BLaER1 treated with 17β-estradiol and CSF1 and Interleukin-3, amounts not matched to agents 10 nM and 100 nM (cell line): ENCODE measurements around the gene ALG14.

Source experiments
- H3K27ac ChIP-seq, 11 experiments: shearing (Covaris generic); formaldehyde crosslinking; 2 replicates each; pipeline ENCODE4 v1.8.1; 2022
- H3K27me3 ChIP-seq, 11 experiments: shearing (Covaris generic); formaldehyde crosslinking; 2 replicates each; pipeline ENCODE4 v1.8.1; 2022
- H3K36me3 ChIP-seq, 11 experiments: shearing (Covaris generic); formaldehyde crosslinking; 2 replicates each; pipeline ENCODE4 v1.8.1; 2022
- H3K4me1 ChIP-seq, 10 experiments: shearing (Covaris generic); formaldehyde crosslinking; 2 replicates each; pipeline ENCODE4 v1.8.1; 2022
- H3K4me2 ChIP-seq, 11 experiments: shearing (Covaris generic); formaldehyde crosslinking; 2 replicates each; pipeline ENCODE4 v1.8.1; 2022
- H3K4me3 ChIP-seq, 10 experiments: shearing (Covaris generic); formaldehyde crosslinking; 2 replicates each; pipeline ENCODE4 v1.8.1; 2022
- H3K9ac ChIP-seq, 11 experiments: shearing (Covaris generic); formaldehyde crosslinking; 2 replicates each; pipeline ENCODE4 v1.8.1; 2022
- H3K9me3 ChIP-seq, 11 experiments: shearing (Covaris generic); formaldehyde crosslinking; replicated peaks in 1 of 11; 2 replicates each; pipeline ENCODE4 v1.8.1; 2022
- H4K20me1 ChIP-seq, 11 experiments: shearing (Covaris generic); formaldehyde crosslinking; 2 replicates each; pipeline ENCODE4 v1.8.1; 2022
- Cebpa-rat ChIP-seq, 11 experiments: shearing (Covaris generic); IDR thresholded peaks; 2 replicates each; pipeline ENCODE4 v1.8.1; 2022

The ALG14 gene

DNA sequence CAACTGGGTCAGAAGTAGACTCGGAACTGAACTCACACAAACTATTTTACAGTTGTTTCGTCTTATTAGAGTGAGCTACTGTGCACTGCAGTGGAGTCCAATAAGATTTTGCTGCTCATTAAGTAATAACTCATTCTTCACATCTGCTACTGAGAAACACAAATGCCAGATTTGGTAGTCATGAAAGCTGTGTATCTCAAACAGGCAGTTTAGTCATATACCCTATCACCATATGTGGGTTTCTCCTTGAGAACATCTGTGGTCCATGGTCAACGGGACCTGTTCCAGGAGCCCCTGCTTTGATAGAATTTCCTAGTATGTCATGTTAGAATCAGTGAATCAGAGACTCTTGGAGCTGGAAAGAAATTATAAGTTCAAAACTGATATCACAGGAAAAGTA lies 60.4 kb downstream of the ALG14 start:
- Histone ChIP-seq H3K9ac (no peak overlapping the region), H3K36me3 (no peaks in the 10 kb centered on the region; a peak in 1 of 22 replicates), H3K4me1 (no peaks in the 10 kb centered on the region), H3K4me3 (no peak overlapping the region), H3K9me3 (no peaks in the 10 kb centered on the region), H3K27ac (no peak overlapping the region), H3K4me2 (no peak overlapping the region), H4K20me1 (no peaks in the 10 kb centered on the region), H3K27me3 (no peaks in the 10 kb centered on the region)
- TF ChIP-seq Cebpa-rat (IDR thresholded peaks at IDR 0.05): no peak

- H3K27ac ChIP-seq: no peak overlapping the region
- no peaks in the 10 kb centered on the region for H3K27me3 ChIP-seq
- no peak overlapping the region for H3K4me2 ChIP-seq
- TF ChIP-seq Cebpa-rat (IDR thresholded peaks at IDR 0.05): no peak
- peaks cover 0 to 4% (median 0%) of the 10 kb centered on the region in 10 experiments; a peak in 1 of 20 replicates for H3K4me1 ChIP-seq
- no peak overlapping the region for H3K9ac ChIP-seq
- H3K36me3 ChIP-seq: no peaks in the 10 kb centered on the region; a peak in 1 of 22 replicates
- H3K4me3 ChIP-seq: no peak overlapping the region
- H3K9me3 ChIP-seq: no peaks in the 10 kb centered on the region
- no peaks in the 10 kb centered on the region for H4K20me1 ChIP-seq
These were observed 62.6 kb downstream of the ALG14 start for GRCh38 chr1:95010158-95010557.

GRCh38 chr1:95007687-95008086 lies 65.1 kb downstream of the ALG14 start:
- Histone ChIP-seq H3K9me3 (no peaks in the 10 kb centered on the region), H3K36me3 (no peaks in the 10 kb centered on the region; a peak in 1 of 22 replicates), H3K4me2 (no peak overlapping the region), H3K4me3 (no peak overlapping the region), H3K4me1 (peaks cover 0 to 4% (median 0%) of the 10 kb centered on the region in 10 experiments; a peak in 1 of 20 replicates), H3K27me3 (no peaks in the 10 kb centered on the region), H3K9ac (no peak overlapping the region), H4K20me1 (no peaks in the 10 kb centered on the region), H3K27ac (no peak overlapping the region)
- no peak for TF ChIP-seq Cebpa-rat (IDR thresholded peaks at IDR 0.05)

- Histone ChIP-seq H3K9ac (no peak overlapping the region), H3K4me2 (no peak overlapping the region), H3K4me3 (no peak overlapping the region), H3K27ac (no peak overlapping the region), H3K36me3 (no peaks in the 10 kb centered on the region), H3K9me3 (no peaks in the 10 kb centered on the region), H4K20me1 (no peaks in the 10 kb centered on the region), H3K27me3 (no peaks in the 10 kb centered on the region), H3K4me1 (peaks cover 0 to 4% (median 0%) of the 10 kb centered on the region in 10 experiments; a peak in 1 of 20 replicates)
- TF ChIP-seq Cebpa-rat (IDR thresholded peaks at IDR 0.05): no peak
These were observed 66.1 kb downstream of the ALG14 start for GRCh38 chr1:95006681-95007080.

DNA sequence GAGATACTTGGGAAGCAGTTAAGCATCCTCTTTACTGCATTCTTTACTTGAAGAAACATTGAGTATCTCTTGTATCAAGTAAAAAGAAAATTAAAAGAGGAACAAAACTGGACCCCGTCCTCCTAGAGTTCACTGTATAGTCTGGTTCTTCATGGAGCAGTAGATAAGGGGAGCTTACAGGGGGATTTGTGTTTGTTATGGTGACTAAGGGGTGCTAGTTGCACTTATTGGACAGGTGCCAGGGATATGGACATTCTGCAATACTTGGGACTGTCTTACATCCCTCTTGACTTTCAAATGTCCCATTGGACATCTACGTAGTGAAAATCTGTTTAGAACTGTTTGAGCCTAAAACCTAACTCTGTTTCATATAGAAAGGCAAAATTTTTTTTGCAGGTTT lies 67.2 kb downstream of the ALG14 start:
- Histone ChIP-seq H3K36me3 (no peaks in the 10 kb centered on the region), H3K9ac (no peak overlapping the region), H3K27ac (no peak overlapping the region), H3K4me3 (no peak overlapping the region), H4K20me1 (no peaks in the 10 kb centered on the region), H3K4me1 (peaks cover 0 to 4% (median 0%) of the 10 kb centered on the region in 10 experiments; a peak in 1 of 20 replicates), H3K9me3 (no peaks in the 10 kb centered on the region), H3K27me3 (no peaks in the 10 kb centered on the region), H3K4me2 (no peak overlapping the region)
- no peak for TF ChIP-seq Cebpa-rat (IDR thresholded peaks at IDR 0.05)

DNA sequence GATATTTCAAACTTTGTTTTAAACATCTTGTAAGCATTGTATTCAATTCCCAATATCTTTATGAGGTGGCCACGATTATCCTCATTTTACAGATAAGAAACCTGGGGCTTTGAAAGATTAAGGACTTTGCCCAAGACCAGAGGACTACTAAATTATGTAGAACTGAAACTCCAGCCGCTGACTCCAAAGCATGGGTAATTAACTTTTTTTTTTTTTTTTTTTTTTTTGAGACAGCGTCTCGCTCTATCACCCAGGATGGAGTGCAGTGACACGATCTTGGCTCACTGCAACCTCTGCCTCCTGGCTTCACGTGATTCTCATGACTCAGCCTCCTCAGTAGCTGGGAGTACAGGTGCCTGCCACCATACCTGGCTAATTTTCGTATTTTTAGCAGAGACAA lies 68.7 kb downstream of the ALG14 start:
- Histone ChIP-seq H3K27me3 (no peaks in the 10 kb centered on the region), H3K4me3 (no peak overlapping the region), H3K27ac (no peak overlapping the region), H4K20me1 (no peaks in the 10 kb centered on the region), H3K36me3 (no peaks in the 10 kb centered on the region), H3K9ac (no peak overlapping the region), H3K4me2 (no peak overlapping the region), H3K9me3 (no peaks in the 10 kb centered on the region), H3K4me1 (peaks cover 0 to 4% (median 0%) of the 10 kb centered on the region in 10 experiments; a peak in 1 of 20 replicates)
- TF ChIP-seq Cebpa-rat (IDR thresholded peaks at IDR 0.05): no peak

DNA sequence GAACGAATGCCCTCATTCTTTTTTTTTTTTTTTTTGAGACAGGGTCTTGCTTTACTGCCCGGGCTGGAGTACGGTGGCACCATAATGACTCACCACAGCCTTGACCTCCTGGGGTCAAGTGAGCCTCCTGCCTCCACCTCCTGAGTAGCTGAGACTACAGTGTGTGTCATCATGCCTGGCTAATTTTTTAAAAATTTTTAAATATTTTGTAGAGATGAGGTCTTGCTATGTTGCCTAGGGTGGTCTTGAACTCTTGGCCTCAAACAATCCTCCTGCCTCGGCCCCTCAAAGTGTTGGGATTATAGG lies 69.4 kb downstream of the ALG14 start:
- no peak overlapping the region for H3K9ac ChIP-seq
- H3K27me3 ChIP-seq: no peaks in the 10 kb centered on the region
- TF ChIP-seq Cebpa-rat (IDR thresholded peaks at IDR 0.05): no peak
- no peaks in the 10 kb centered on the region for H3K36me3 ChIP-seq
- H3K4me3 ChIP-seq: no peak overlapping the region
- H3K27ac ChIP-seq: no peak overlapping the region
- H3K4me1 ChIP-seq: peaks cover 0 to 4% (median 0%) of the 10 kb centered on the region in 10 experiments; a peak in 1 of 20 replicates
- H3K4me2 ChIP-seq: no peak overlapping the region
- H4K20me1 ChIP-seq: no peaks in the 10 kb centered on the region
- H3K9me3 ChIP-seq: no peaks in the 10 kb centered on the region

DNA sequence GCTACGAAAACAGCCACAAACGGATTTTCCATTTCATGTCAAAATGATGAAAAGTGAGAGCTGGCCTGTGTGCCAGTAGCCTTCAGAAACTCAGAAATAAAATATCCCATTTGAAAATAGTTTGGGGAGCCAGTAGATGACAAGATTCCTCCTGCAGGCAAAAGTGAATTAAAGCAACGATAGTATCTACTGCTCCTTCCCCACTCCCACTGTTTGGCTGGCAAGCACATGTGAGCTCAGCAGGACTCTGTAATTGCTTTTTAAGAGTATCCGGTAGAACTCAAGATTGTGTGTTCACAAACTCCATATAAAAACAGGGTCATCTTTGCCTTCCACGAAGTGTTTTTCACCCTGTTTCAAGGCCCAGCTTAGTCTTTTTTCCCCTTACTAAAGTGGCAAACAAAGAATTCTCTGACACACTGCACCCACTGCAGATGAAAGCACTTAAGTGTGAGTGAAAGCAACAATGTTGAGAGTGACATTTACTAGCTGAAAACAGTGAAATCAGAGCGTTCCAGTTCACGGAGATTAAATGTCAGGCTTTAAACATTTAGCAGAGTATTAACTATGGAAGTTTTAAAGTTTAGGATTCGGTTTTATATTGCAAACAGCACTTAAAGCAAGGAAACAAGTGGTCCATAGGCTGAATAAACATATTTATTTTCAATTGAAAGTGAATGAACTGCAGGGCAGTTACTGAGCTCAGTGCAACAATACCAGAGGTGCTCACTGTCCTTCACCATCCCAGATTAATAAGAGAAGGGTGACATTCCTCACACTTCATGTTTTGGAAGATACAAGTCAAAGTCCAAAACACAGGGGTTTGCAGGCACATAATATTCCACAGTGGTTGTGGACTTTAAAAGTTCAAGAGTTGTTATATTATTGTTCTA lies 70.0 kb downstream of the ALG14 start:
- peaks cover 0 to 4% (median 0%) of the 10 kb centered on the region in 10 experiments; a peak in 1 of 20 replicates for H3K4me1 ChIP-seq
- H3K4me2 ChIP-seq: no peak overlapping the region
- TF ChIP-seq Cebpa-rat (IDR thresholded peaks at IDR 0.05): no peak
- H3K9me3 ChIP-seq: no peaks in the 10 kb centered on the region
- no peak overlapping the region for H3K9ac ChIP-seq
- H3K27ac ChIP-seq: no peak overlapping the region
- no peak overlapping the region for H3K4me3 ChIP-seq
- H3K27me3 ChIP-seq: no peaks in the 10 kb centered on the region
- H3K36me3 ChIP-seq: no peaks in the 10 kb centered on the region
- no peaks in the 10 kb centered on the region for H4K20me1 ChIP-seq

DNA sequence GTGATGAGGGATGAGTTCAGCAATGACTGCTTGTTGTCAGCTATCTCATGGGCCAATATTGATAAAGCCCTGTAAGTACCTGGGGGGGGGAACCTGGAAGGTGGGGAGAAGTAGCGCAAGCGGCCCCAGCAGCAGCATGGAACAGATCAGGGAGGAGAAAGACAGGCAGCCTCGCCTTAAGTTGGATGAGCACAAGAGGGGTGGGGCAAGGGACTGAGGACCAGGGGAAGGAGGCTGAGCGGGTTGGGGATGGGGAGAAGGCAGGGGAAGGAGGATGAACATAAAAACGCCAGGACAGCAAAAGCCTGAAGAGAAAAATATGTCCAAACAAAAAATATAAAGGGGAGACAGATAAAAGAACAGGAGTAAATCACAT lies 70.6 kb downstream of the ALG14 start:
- Histone ChIP-seq H3K4me1 (peaks cover 0 to 4% (median 0%) of the 10 kb centered on the region in 10 experiments; a peak in 1 of 20 replicates), H3K36me3 (no peaks in the 10 kb centered on the region), H4K20me1 (no peaks in the 10 kb centered on the region), H3K4me3 (no peak overlapping the region), H3K4me2 (no peak overlapping the region), H3K9me3 (no peaks in the 10 kb centered on the region), H3K27ac (no peak overlapping the region), H3K9ac (no peak overlapping the region), H3K27me3 (no peaks in the 10 kb centered on the region)
- no peak for TF ChIP-seq Cebpa-rat (IDR thresholded peaks at IDR 0.05)
